Gastrocnemius medialis (tissue), 4 donors: Measurements from ENCODE around the gene MOGAT2. TPM values are rescaled to one million over a fixed set of nuclear protein-coding genes. Genes with fewer than 3 reads are reported as not detected.

Experiments used
- ATAC-seq, 2 donors: fragments of 150-250 bp; one replicate each; pipeline ENCODE4 v1.9.1; 2016
- DNase-seq, 2 donors: peaks; one replicate each; pipeline ENCODE4 v3.0.0-alpha.2; 2019
- H3K27ac ChIP-seq, 4 donors: fragments of 200-600 bp; sonication (generic); 1 replicate in 1 of 4; 2 replicates in 3 of 4; pipeline ENCODE4 v1.5.1; 2016 to 2018; ENCODE audit warnings: mild to moderate bottlenecking in 2 of 4, moderate library complexity in 1 of 4
- H3K27me3 ChIP-seq, 3 donors: fragments of 200-600 bp; sonication (generic) in 2 of 3; 1 replicate in 1 of 3; 2 replicates in 2 of 3; pipeline versions ENCODE4 v1.5.1 to v1.6.0; 2016 to 2019; ENCODE audit warnings: mild to moderate bottlenecking in 1 of 3, moderate library complexity in 1 of 3
- H3K36me3 ChIP-seq, 2 donors: fragments of 200-600 bp; sonication (generic) in 1 of 2; one replicate each; pipeline ENCODE4 v1.5.1; 2017 to 2018
- H3K4me1 ChIP-seq, 2 donors: fragments of 200-600 bp; sonication (generic) in 1 of 2; one replicate each; pipeline ENCODE4 v1.5.1; 2016 to 2017; ENCODE audit warnings: mild to moderate bottlenecking in 2 of 2
- H3K4me3 ChIP-seq, 4 donors: fragments of 200-600 bp; sonication (generic) in 3 of 4; 1 replicate in 1 of 4; 2 replicates in 3 of 4; pipeline ENCODE4 v1.5.1; 2016 to 2019; ENCODE audit warnings: mild to moderate bottlenecking in 2 of 4
- H3K9me3 ChIP-seq, 3 donors: fragments of 200-600 bp; sonication (generic) in 2 of 3; 1 replicate in 1 of 3; 2 replicates in 2 of 3; pipeline ENCODE4 v1.5.1; 2016 to 2019
- POLR2A ChIP-seq, 2 donors: fragments of 450-650 bp; IDR thresholded peaks; one replicate each; pipeline ENCODE4 v1.6.1; 2017; ENCODE audit warnings: antibody characterized with exemption in 2 of 2, mild to moderate bottlenecking in 2 of 2, moderate library complexity in 2 of 2
- in situ Hi-C, 4 donors: fragments of 200-750 bp; cut with MboI; loops; one replicate each; pipeline versions ENCODE4 v1.15.0 to v1.8.0; 2017; ENCODE audit warnings: low sequenced_read_pairs in 4 of 4
- intact Hi-C: fragments of 100-400 bp; cut with DNase I; formaldehyde crosslinking; loops from one replicate; pipeline ENCODE4 v1.15.1; 2023; ENCODE audit warnings: low total_unique reads
- total RNA-seq, 4 donors: library from RNA; depleted of rRNA; stranded (reverse); fragments of >200 nt; gene quantifications; one replicate each; pipeline versions ENCODE4 v1.1.0 to v1.2.3, GENCODE V29; 2016
- TF ChIP-seq, protein P1 (sequence below), 5 experiments: fragments of 450-650 bp in 3 of 5; fragments of 200-600 bp in 2 of 5; sonication (generic) in 2 of 5; IDR thresholded peaks in 4 of 5; conservative IDR thresholded peaks in 1 of 5; 1 replicate in 4 of 5; 2 replicates in 1 of 5; pipeline ENCODE4 v1.5.1; 2016 to 2019; ENCODE audit warnings: antibody characterized with exemption in 5 of 5, mild to moderate bottlenecking in 3 of 5, moderate library complexity in 3 of 5

Gene MOGAT2
- total RNA-seq, 4 donors from 2014 or later, result 0.10 to 0.66 (median 0.49) TPM; not detected in 1

GRCh38 chr11:75762158-75762557, 44.5 kb downstream of the MOGAT2 start:
- intact Hi-C loops, result no loop called here
- Histone ChIP-seq H3K27ac (no peak overlapping the region), H3K4me1 (no peaks in the 10 kb centered on the region), H3K9me3 (no peaks in the 10 kb centered on the region), H3K36me3 (no peaks in the 10 kb centered on the region), H3K4me3 (no peak overlapping the region), H3K27me3 (peaks cover 0 to 3% (median 0%) of the 10 kb centered on the region in 3 donors)
- DNase-seq (no peak), ATAC-seq (no peak)
- in situ Hi-C loops, result no loop called here
- TF ChIP-seq POLR2A (IDR thresholded peaks at IDR 0.05), result no peak
- TF ChIP-seq, protein P1, sequence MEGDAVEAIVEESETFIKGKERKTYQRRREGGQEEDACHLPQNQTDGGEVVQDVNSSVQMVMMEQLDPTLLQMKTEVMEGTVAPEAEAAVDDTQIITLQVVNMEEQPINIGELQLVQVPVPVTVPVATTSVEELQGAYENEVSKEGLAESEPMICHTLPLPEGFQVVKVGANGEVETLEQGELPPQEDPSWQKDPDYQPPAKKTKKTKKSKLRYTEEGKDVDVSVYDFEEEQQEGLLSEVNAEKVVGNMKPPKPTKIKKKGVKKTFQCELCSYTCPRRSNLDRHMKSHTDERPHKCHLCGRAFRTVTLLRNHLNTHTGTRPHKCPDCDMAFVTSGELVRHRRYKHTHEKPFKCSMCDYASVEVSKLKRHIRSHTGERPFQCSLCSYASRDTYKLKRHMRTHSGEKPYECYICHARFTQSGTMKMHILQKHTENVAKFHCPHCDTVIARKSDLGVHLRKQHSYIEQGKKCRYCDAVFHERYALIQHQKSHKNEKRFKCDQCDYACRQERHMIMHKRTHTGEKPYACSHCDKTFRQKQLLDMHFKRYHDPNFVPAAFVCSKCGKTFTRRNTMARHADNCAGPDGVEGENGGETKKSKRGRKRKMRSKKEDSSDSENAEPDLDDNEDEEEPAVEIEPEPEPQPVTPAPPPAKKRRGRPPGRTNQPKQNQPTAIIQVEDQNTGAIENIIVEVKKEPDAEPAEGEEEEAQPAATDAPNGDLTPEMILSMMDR (IDR thresholded peaks at IDR 0.05 in 4 of 5, conservative IDR thresholded peaks at IDR 0.05 in 1 of 5), result no peak

DNA sequence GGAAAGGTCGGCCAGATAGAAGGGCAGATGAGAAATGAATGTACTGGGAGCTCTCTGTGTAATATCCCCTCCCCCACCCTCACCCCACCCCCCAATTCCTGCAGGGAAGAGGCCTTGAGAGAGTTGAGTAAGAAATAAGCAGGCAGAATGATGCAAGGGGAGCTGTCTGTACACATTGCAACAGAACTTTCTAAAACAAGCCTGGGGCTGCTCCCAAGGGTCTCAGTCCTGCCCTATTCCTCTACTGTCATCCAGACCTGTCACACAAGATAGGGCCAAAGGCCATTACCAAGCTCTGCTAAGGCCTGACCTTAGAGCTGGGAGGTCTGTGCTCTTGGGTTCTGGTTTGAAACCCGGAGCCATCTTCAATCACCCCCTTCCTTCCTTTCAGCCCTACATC, 45.2 kb downstream of the MOGAT2 start:
- H3K4me1 ChIP-seq, result peaks cover 1 to 2% of the 10 kb centered on the region in 2 donors
- in situ Hi-C loops, result no loop called here
- TF ChIP-seq, protein P1 (IDR thresholded peaks at IDR 0.05 in 4 of 5, conservative IDR thresholded peaks at IDR 0.05 in 1 of 5), result no peak
- no peak for TF ChIP-seq POLR2A (IDR thresholded peaks at IDR 0.05)
- H3K27ac ChIP-seq, result peak overlapping the region in 1 of 4 donors; percentile 33
- no peaks in the 10 kb centered on the region for H3K36me3 ChIP-seq
- H3K4me3 ChIP-seq, result no peak overlapping the region
- peak in 1 of 2 donors; percentile 45 for DNase-seq
- no peaks in the 10 kb centered on the region for H3K9me3 ChIP-seq
- ATAC-seq, result peak; percentile 76 to 81
- intact Hi-C loops, result no loop called here
- peaks cover 0 to 3% (median 3%) of the 10 kb centered on the region in 3 donors for H3K27me3 ChIP-seq

- H3K4me3 ChIP-seq, result no peak overlapping the region
- peaks cover 6 to 11% of the 10 kb centered on the region in 2 donors for H3K4me1 ChIP-seq
- no peak for DNase-seq
- H3K27me3 ChIP-seq, result peaks cover 0 to 6% (median 3%) of the 10 kb centered on the region in 3 donors
- H3K27ac ChIP-seq, result no peak overlapping the region
- H3K9me3 ChIP-seq, result no peaks in the 10 kb centered on the region
- ATAC-seq, result no peak
- intact Hi-C loops (no loop called here), in situ Hi-C loops (no loop called here)
- TF ChIP-seq, protein P1 (IDR thresholded peaks at IDR 0.05 in 4 of 5, conservative IDR thresholded peaks at IDR 0.05 in 1 of 5), result no peak
- H3K36me3 ChIP-seq, result no peaks in the 10 kb centered on the region
Measured at GRCh38 chr11:75763846-75764245, 46.2 kb downstream of the MOGAT2 start.

DNA sequence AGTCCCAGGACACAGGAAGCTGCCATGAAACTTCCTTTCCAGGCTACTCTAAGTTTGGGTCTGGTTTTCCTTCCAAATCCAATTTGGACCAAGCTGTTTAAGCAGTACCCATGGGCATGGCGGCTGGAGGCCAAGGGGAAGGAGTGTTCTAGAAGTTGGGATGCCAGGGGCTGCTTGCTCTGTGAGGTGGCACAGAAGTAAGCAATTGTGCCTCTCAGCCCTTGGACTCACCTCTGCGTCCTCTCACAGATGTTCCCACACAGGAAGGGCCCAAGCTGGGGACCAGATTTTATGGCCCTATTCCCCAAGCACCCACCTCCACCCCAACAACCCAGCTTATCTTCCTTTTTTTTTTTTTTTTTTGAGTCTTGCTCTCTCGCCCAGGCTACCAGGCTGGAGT, 47.5 kb downstream of the MOGAT2 start:
- in situ Hi-C loops (no loop called here), intact Hi-C loops (no loop called here)
- DNase-seq (no peak), ATAC-seq (no peak)
- Histone ChIP-seq H3K36me3 (no peaks in the 10 kb centered on the region), H3K27ac (no peak overlapping the region), H3K4me3 (no peak overlapping the region), H3K27me3 (peaks cover 0 to 8% (median 3%) of the 10 kb centered on the region in 3 donors), H3K9me3 (no peaks in the 10 kb centered on the region), H3K4me1 (peaks cover 6 to 16% of the 10 kb centered on the region in 2 donors)
- TF ChIP-seq POLR2A (IDR thresholded peaks at IDR 0.05), result no peak
- TF ChIP-seq, protein P1 (IDR thresholded peaks at IDR 0.05 in 4 of 5, conservative IDR thresholded peaks at IDR 0.05 in 1 of 5), result no peak
